Keratinocyte (primary cell): ENCODE results near the gene GRK7. TPM values are rescaled to one million over a fixed set of nuclear protein-coding genes. Genes with fewer than 3 reads are reported as not detected.

Source experiments
- DNase-seq: peaks from one replicate; pipeline ENCODE4 v3.0.0-alpha.2; 2011; ENCODE audit warnings: low read depth, missing footprints, low spot score
- FAIRE-seq: peaks from 2 replicates; lab custom pipeline; 2011; peaks lifted over from hg19 to GRCh38; lab: Jason Lieb, UNC
- H2AFZ ChIP-seq: 2 replicates; pipeline ENCODE4 v1.6.0; 2012; ENCODE audit warnings: low read length, control low read depth, inconsistent platforms; ENCODE audit not compliant: control insufficient read depth
- H3K27ac ChIP-seq: 2 replicates; pipeline ENCODE4 v1.5.1; 2011; ENCODE audit warnings: low read length; ENCODE audit not compliant: control insufficient read depth, insufficient read depth
- H3K27me3 ChIP-seq: 3 replicates; pipeline ENCODE4 v1.6.0; 2011; ENCODE audit warnings: low read length; ENCODE audit not compliant: control insufficient read depth, insufficient read depth; ENCODE audit errors: extremely low read depth
- H3K36me3 ChIP-seq, 2 experiments: 2 replicates in 1 of 2; 3 replicates in 1 of 2; pipeline ENCODE4 v1.5.1; 2011; ENCODE audit warnings: low read length in 2 of 2, mild to moderate bottlenecking in 1 of 2; ENCODE audit not compliant: control insufficient read depth in 2 of 2, insufficient read depth in 2 of 2; ENCODE audit errors: extremely low read depth in 1 of 2
- H3K4me1 ChIP-seq: 3 replicates; pipeline ENCODE4 v1.5.1; 2011; ENCODE audit warnings: low read length; ENCODE audit not compliant: control insufficient read depth, insufficient read depth; ENCODE audit errors: extremely low read depth
- H3K4me2 ChIP-seq: 3 replicates; pipeline ENCODE4 v1.6.0; 2011; ENCODE audit warnings: low read depth, low read length; ENCODE audit not compliant: control insufficient read depth, insufficient read depth; ENCODE audit errors: extremely low read depth
- H3K4me3 ChIP-seq, 3 experiments: fragments of 200-600 bp in 1 of 3; sonication (generic) in 1 of 3; 2 replicates in 2 of 3; 3 replicates in 1 of 3; pipeline ENCODE4 v1.5.1; 2011 to 2016; ENCODE audit warnings: low read length in 3 of 3, mild to moderate bottlenecking in 3 of 3, control low read depth in 2 of 3, inconsistent platforms in 1 of 3, low read depth in 1 of 3, mixed read lengths in 1 of 3, mixed run types in 1 of 3, moderate library complexity in 1 of 3; ENCODE audit not compliant: control insufficient read depth in 2 of 3, insufficient read depth in 2 of 3; ENCODE audit errors: extremely low read depth in 1 of 3
- H3K79me2 ChIP-seq: 2 replicates; pipeline ENCODE4 v1.6.0; 2012; ENCODE audit warnings: low read length; ENCODE audit not compliant: control insufficient read depth, insufficient read depth
- H3K9ac ChIP-seq: 3 replicates; pipeline ENCODE4 v1.6.0; 2011; ENCODE audit warnings: low read length; ENCODE audit not compliant: control insufficient read depth, insufficient read depth; ENCODE audit errors: extremely low read depth
- H3K9me1 ChIP-seq: 3 replicates; pipeline ENCODE4 v1.6.0; 2011; ENCODE audit warnings: low read length; ENCODE audit not compliant: control insufficient read depth, insufficient read depth; ENCODE audit errors: extremely low read depth
- H3K9me3 ChIP-seq: 2 replicates; pipeline ENCODE4 v1.5.1; 2012; ENCODE audit warnings: low read depth, low read length; ENCODE audit not compliant: control insufficient read depth
- H4K20me1 ChIP-seq: 3 replicates; pipeline ENCODE4 v1.6.0; 2011; ENCODE audit warnings: low read length; ENCODE audit not compliant: control insufficient read depth, insufficient read depth; ENCODE audit errors: extremely low read depth
- EZH2 ChIP-seq: IDR thresholded peaks from one replicate; pipeline ENCODE4 v1.6.1; 2012; ENCODE audit warnings: inconsistent platforms, mild to moderate bottlenecking, low read length, moderate library complexity
- dilution Hi-C: fragments of 300-500 bp; cut with MboI; formaldehyde crosslinking; loops from one replicate; pipeline ENCODE4 v1.7.0; 2020; ENCODE audit warnings: low sequenced_read_pairs; ENCODE audit not compliant: extremely low pct_ligation_motif_present
- polyA plus RNA-seq, 5 experiments: library from polyadenylated mRNA; depleted of rRNA in 3 of 5; stranded (reverse) in 3 of 5; stranded (forward) in 1 of 5; unstranded in 1 of 5; fragments of >200 nt; gene quantifications; 1 replicate in 1 of 5; 2 replicates in 3 of 5; 3 replicates in 1 of 5; pipeline versions ENCODE4 v1.2.1 to v1.2.3, GENCODE V29; 2011 to 2012; ENCODE audit warnings: missing spikeins in 2 of 5, low read depth in 1 of 5, low replicate concordance in 1 of 5
- TF ChIP-seq, protein P1 (sequence below), 3 experiments: IDR thresholded peaks in 1 of 3; conservative IDR thresholded peaks in 1 of 3; optimal IDR thresholded peaks in 1 of 3; 2 replicates in 2 of 3; 3 replicates in 1 of 3; pipeline versions ENCODE3 to v1.5.1; 2011; ENCODE audit warnings: low read length in 3 of 3, mild to moderate bottlenecking in 3 of 3, moderate library complexity in 2 of 3, control low read depth in 1 of 3, inconsistent platforms in 1 of 3; ENCODE audit not compliant: insufficient read depth in 2 of 3; ENCODE audit errors: extremely low read depth in 1 of 3

Gene GRK7
- polyA plus RNA-seq, 1 donor (not counting 4 experiments of a cell fraction or from before 2014, with no cell fraction given): not detected

DNA sequence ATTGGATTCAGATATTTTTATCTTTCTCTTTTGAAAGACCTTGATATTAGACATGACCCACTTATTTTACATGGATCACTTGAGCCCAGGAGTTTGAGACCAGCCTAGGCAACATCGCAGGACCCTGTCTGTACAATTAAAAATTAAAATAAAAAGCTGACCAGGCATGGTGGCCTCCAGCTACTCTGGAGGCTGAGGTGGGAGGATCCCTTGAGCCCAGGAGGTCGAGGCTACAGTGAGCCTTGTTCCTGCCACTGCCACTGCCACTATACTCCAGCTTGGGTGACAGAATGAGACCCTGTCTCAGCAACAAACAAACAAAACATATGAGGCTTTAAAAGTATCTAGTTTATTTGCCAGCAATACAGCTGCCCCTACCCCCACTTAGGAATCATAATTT is 23.5 kb upstream of the GRK7 start:
- dilution Hi-C loops: no loop called here
- peaks cover 4 to 6% of the 10 kb centered on the region in 2 experiments for H3K36me3 ChIP-seq
- H3K9ac ChIP-seq: peak overlapping the region; percentile 96
- DNase-seq (no peak), FAIRE-seq (no peak)
- H3K4me3 ChIP-seq: peak overlapping the region; percentile 89 to 99 (median 91)
- H3K79me2 ChIP-seq: peaks cover 64% of the 10 kb centered on the region
- H3K9me3 ChIP-seq: no peaks in the 10 kb centered on the region
- H3K4me1 ChIP-seq: peaks cover 20% of the 10 kb centered on the region
- no peak overlapping the region for H2AFZ ChIP-seq
- H3K27me3 ChIP-seq: no peaks in the 10 kb centered on the region
- H3K27ac ChIP-seq: peak overlapping the region; percentile 97
- peak overlapping the region; percentile 90 for H3K4me2 ChIP-seq
- peaks cover 2% of the 10 kb centered on the region for H3K9me1 ChIP-seq
- TF ChIP-seq EZH2: no peak
- TF ChIP-seq, protein P1, sequence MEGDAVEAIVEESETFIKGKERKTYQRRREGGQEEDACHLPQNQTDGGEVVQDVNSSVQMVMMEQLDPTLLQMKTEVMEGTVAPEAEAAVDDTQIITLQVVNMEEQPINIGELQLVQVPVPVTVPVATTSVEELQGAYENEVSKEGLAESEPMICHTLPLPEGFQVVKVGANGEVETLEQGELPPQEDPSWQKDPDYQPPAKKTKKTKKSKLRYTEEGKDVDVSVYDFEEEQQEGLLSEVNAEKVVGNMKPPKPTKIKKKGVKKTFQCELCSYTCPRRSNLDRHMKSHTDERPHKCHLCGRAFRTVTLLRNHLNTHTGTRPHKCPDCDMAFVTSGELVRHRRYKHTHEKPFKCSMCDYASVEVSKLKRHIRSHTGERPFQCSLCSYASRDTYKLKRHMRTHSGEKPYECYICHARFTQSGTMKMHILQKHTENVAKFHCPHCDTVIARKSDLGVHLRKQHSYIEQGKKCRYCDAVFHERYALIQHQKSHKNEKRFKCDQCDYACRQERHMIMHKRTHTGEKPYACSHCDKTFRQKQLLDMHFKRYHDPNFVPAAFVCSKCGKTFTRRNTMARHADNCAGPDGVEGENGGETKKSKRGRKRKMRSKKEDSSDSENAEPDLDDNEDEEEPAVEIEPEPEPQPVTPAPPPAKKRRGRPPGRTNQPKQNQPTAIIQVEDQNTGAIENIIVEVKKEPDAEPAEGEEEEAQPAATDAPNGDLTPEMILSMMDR (optimal IDR thresholded peaks at IDR 0.05 in 1 of 3, IDR thresholded peaks at IDR 0.05 in 1 of 3, conservative IDR thresholded peaks at IDR 0.05 in 1 of 3; ENCODE audit: extremely low read depth in 1 of 3, insufficient read depth in 2 of 3, low read length in 3 of 3): no peak
- H4K20me1 ChIP-seq: peaks cover 8% of the 10 kb centered on the region

DNA sequence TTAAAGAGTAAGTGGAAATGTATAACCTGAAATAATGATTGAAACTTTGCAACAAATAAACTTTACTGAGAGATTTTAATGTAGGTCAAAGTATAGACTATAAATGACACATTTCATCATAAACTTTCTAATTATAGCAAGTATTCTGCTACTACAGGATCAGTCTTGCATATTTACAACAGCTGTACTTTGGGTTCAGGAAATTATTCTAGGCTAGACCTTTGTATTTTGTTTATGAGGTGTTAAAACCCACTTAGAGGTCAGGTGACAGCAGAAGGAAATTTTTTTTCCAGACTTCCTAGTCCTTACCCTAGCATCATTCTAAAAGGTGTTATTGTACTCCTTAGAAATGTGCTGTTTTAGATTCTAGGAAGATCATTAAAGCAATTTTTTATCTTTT is 22.9 kb upstream of the GRK7 start:
- Histone ChIP-seq H3K4me3 (peak overlapping the region in 2 of 3 experiments; percentile 91 to 99), H3K9me1 (peaks cover 2% of the 10 kb centered on the region), H3K79me2 (peaks cover 68% of the 10 kb centered on the region), H3K27ac (peak overlapping the region; percentile 97), H2AFZ (no peak overlapping the region), H3K9ac (no peak overlapping the region), H3K4me2 (peak overlapping the region; percentile 90), H3K4me1 (peaks cover 20% of the 10 kb centered on the region), H4K20me1 (peaks cover 8% of the 10 kb centered on the region), H3K27me3 (no peaks in the 10 kb centered on the region), H3K9me3 (no peaks in the 10 kb centered on the region), H3K36me3 (peaks cover 7 to 10% of the 10 kb centered on the region in 2 experiments)
- FAIRE-seq (no peak), DNase-seq (no peak)
- TF ChIP-seq EZH2: no peak
- dilution Hi-C loops: no loop called here

DNA sequence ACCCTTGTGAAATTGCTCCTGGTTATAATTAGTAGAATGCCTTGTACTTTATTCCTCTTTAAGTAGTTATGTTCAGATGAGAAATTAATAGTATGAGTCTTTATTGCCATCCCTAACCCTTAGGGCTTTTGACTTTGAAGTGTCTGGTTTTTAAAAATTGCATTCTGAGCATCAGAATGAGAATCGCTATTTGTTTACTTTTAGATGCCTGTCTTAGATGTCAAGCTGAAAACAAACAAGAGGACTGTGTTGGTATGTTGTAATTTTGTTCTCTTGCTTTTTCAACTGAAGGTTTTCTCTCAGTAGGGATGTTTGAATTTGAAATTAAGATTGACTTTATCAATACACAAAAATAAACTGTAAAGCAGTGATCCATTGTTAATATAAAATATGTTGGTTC is 19.9 kb upstream of the GRK7 start:
- H3K4me1 ChIP-seq: peaks cover 20% of the 10 kb centered on the region
- H3K36me3 ChIP-seq: peaks cover 13 to 22% of the 10 kb centered on the region in 2 experiments
- TF ChIP-seq EZH2: no peak
- TF ChIP-seq, protein P1 (optimal IDR thresholded peaks at IDR 0.05 in 1 of 3, IDR thresholded peaks at IDR 0.05 in 1 of 3, conservative IDR thresholded peaks at IDR 0.05 in 1 of 3; ENCODE audit: extremely low read depth in 1 of 3, insufficient read depth in 2 of 3, low read length in 3 of 3): no peak
- H3K4me2 ChIP-seq: no peak overlapping the region
- no peak overlapping the region for H2AFZ ChIP-seq
- H3K9me3 ChIP-seq: no peaks in the 10 kb centered on the region
- no peak overlapping the region for H3K9ac ChIP-seq
- H3K27me3 ChIP-seq: no peaks in the 10 kb centered on the region
- FAIRE-seq (no peak), DNase-seq (no peak)
- peaks cover 2% of the 10 kb centered on the region for H3K9me1 ChIP-seq
- no peak overlapping the region for H3K27ac ChIP-seq
- dilution Hi-C loops: no loop called here
- peaks cover 66% of the 10 kb centered on the region for H3K79me2 ChIP-seq
- no peak overlapping the region for H3K4me3 ChIP-seq
- peaks cover 8% of the 10 kb centered on the region for H4K20me1 ChIP-seq
